H1 (cell line): ENCODE data around the gene NLRC3.

ENCODE experiments used
- E2F6 ChIP-seq: IDR thresholded peaks from 2 replicates; pipeline ENCODE4 v1.6.1; 2012; ENCODE audit warnings: inconsistent platforms
- EZH2 ChIP-seq: fragments of 200-600 bp; sonication (generic); IDR thresholded peaks from 2 replicates; pipeline ENCODE4 v1.7.1; 2012; ENCODE audit warnings: low read depth, mild to moderate bottlenecking, moderate library complexity, low read length, inconsistent platforms; ENCODE audit not compliant: severe bottlenecking
- JUN ChIP-seq: IDR thresholded peaks from 2 replicates; pipeline ENCODE4 v1.6.1; 2011; ENCODE audit warnings: low read depth, mild to moderate bottlenecking, improper control_type of control experiment, low read length
- POLR2A ChIP-seq, 2 experiments: IDR thresholded peaks; 1 replicate in 1 of 2; 2 replicates in 1 of 2; pipeline ENCODE4 v1.6.1; 2011; ENCODE audit warnings: low read depth in 2 of 2, low read length in 2 of 2, mild to moderate bottlenecking in 2 of 2; ENCODE audit errors: control extremely low read depth in 1 of 2
- RBBP5 ChIP-seq: IDR thresholded peaks from 2 replicates; pipeline ENCODE4 v1.7.1; 2012; ENCODE audit warnings: low read depth, mild to moderate bottlenecking, inconsistent platforms, low read length, moderate library complexity, borderline replicate concordance
- TEAD4 ChIP-seq: IDR thresholded peaks from 2 replicates; pipeline ENCODE4 v1.6.1; 2012; ENCODE audit warnings: low read depth, low read length, inconsistent platforms, mixed read lengths
- YY1 ChIP-seq: IDR thresholded peaks from 2 replicates; pipeline ENCODE4 v1.6.1; 2011; ENCODE audit warnings: low read depth, mild to moderate bottlenecking, low read length
- TF ChIP-seq, protein P1 (sequence below), 3 experiments: IDR thresholded peaks; 1 replicate in 2 of 3; 2 replicates in 1 of 3; pipeline versions ENCODE4 v1.5.1 to v1.6.1; 2011; ENCODE audit warnings: low read length in 3 of 3, mild to moderate bottlenecking in 3 of 3, inconsistent platforms in 2 of 3, low read depth in 1 of 3, moderate library complexity in 1 of 3; ENCODE audit not compliant: insufficient read depth in 1 of 3; ENCODE audit errors: control extremely low read depth in 1 of 3

DNA sequence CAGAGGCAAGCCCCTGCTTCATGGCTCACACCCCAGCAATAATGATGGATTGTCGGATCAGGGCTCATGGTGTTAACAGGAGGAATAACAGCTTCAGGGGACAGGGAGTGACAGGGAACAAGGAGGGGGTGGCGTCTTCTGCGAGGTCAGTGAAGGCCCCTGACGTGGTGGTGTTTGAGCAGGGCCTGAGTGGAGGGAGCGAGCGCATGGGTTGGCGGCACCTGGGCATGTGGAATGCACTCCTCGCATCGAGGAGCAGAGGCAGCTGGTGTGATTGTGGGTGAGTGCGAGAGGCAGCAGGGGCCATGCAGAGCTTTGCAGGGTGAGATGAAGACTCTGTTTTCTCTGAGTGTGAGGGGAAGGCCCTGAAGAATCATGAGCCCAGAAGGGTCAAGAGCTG is 43.1 kb downstream of the NLRC3 start:
- no peak for TF ChIP-seq POLR2A (IDR thresholded peaks at IDR 0.05; ENCODE audit: control extremely low read depth in 1 of 2, low read depth in 2 of 2, low read length in 2 of 2)
- no peak for TF ChIP-seq EZH2
- TF ChIP-seq, protein P1, sequence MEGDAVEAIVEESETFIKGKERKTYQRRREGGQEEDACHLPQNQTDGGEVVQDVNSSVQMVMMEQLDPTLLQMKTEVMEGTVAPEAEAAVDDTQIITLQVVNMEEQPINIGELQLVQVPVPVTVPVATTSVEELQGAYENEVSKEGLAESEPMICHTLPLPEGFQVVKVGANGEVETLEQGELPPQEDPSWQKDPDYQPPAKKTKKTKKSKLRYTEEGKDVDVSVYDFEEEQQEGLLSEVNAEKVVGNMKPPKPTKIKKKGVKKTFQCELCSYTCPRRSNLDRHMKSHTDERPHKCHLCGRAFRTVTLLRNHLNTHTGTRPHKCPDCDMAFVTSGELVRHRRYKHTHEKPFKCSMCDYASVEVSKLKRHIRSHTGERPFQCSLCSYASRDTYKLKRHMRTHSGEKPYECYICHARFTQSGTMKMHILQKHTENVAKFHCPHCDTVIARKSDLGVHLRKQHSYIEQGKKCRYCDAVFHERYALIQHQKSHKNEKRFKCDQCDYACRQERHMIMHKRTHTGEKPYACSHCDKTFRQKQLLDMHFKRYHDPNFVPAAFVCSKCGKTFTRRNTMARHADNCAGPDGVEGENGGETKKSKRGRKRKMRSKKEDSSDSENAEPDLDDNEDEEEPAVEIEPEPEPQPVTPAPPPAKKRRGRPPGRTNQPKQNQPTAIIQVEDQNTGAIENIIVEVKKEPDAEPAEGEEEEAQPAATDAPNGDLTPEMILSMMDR (IDR thresholded peaks at IDR 0.05; ENCODE audit: control extremely low read depth in 1 of 3, insufficient read depth in 1 of 3, low read depth in 1 of 3, low read length in 3 of 3), result no peak
- no peak for TF ChIP-seq RBBP5
- TF ChIP-seq JUN, result no peak
- no peak for TF ChIP-seq TEAD4
- TF ChIP-seq E2F6, result no peak
- no peak for TF ChIP-seq YY1
